Lung (tissue), 12 donors: ENCODE measurements around the gene RAC3. TPM values are rescaled to one million over a fixed set of nuclear protein-coding genes. Genes with fewer than 3 reads are reported as not detected.

Source experiments
- ATAC-seq: fragments of 200-7000 bp; cut with Tn5 transposase; one replicate; pipeline ENCODE4 v1.9.1; 2020; ENCODE audit warnings: moderate number of reproducible peaks; ENCODE audit not compliant: insufficient read depth, low FRiP score
- DNase-seq, 3 donors: peaks; one replicate each; pipeline ENCODE4 v3.0.0-alpha.2; 2013 to 2017
- H3K27ac ChIP-seq, 2 donors: one replicate each; pipeline ENCODE4 v1.5.1; 2013; ENCODE audit warnings: mild to moderate bottlenecking in 2 of 2, moderate library complexity in 2 of 2, control low read depth in 1 of 2, inconsistent platforms in 1 of 2, low read depth in 1 of 2, low read length in 1 of 2
- H3K27me3 ChIP-seq, 3 donors: one replicate each; pipeline ENCODE4 v1.5.1; 2013; ENCODE audit warnings: low read length in 2 of 3; ENCODE audit not compliant: control insufficient read depth in 3 of 3, insufficient read depth in 3 of 3
- H3K36me3 ChIP-seq, 4 donors: one replicate each; pipeline ENCODE4 v1.5.1; 2013; ENCODE audit warnings: low read length in 4 of 4, mild to moderate bottlenecking in 1 of 4, moderate library complexity in 1 of 4; ENCODE audit not compliant: control insufficient read depth in 4 of 4, insufficient read depth in 4 of 4
- H3K4me1 ChIP-seq, 5 donors: one replicate each; pipeline ENCODE4 v1.5.1; 2013; ENCODE audit warnings: low read length in 5 of 5, mild to moderate bottlenecking in 2 of 5, moderate library complexity in 1 of 5; ENCODE audit not compliant: control insufficient read depth in 5 of 5, insufficient read depth in 5 of 5
- H3K4me3 ChIP-seq: one replicate; pipeline ENCODE4 v1.5.1; 2013; ENCODE audit warnings: mild to moderate bottlenecking, control low read depth, moderate library complexity
- H3K9ac ChIP-seq, 2 donors: one replicate each; pipeline ENCODE4 v1.5.1; 2013; ENCODE audit warnings: low read length in 2 of 2, control low read depth in 1 of 2; ENCODE audit not compliant: insufficient read depth in 1 of 2
- H3K9me3 ChIP-seq, 4 donors: one replicate each; pipeline ENCODE4 v1.5.1; 2013; ENCODE audit warnings: low read length in 3 of 4, mild to moderate bottlenecking in 1 of 4, moderate library complexity in 1 of 4; ENCODE audit not compliant: control insufficient read depth in 4 of 4, insufficient read depth in 3 of 4
- CTCF ChIP-seq: IDR thresholded peaks from 2 replicates; pipeline ENCODE4 v1.5.1; 2012; ENCODE audit warnings: mild to moderate bottlenecking; ENCODE audit errors: control extremely low read depth, extremely low read depth
- WGBS, 2 donors: extraction: QIAGEN DNeasy Blood & Tissue Kit; methylation state at CpG; one replicate each; pipeline ENCODE4 v1.1.7; 2013; 5-methylcytosine and 5-hydroxymethylcytosine counted together
- polyA plus RNA-seq, 2 donors: library from polyadenylated mRNA; stranded (reverse); fragments of 200-250 nt; gene quantifications; one replicate each; pipeline ENCODE4 v1.2.1, GENCODE V29; 2013
- total RNA-seq, 2 donors: library from RNA; depleted of rRNA in 1 of 2; stranded (reverse); fragments of >200 nt in 1 of 2; gene quantifications; one replicate each; pipeline ENCODE4 v1.2.1, GENCODE V29; 2014 to 2021
- donor health status: control.
- donor health status: control.
- donor health status: Bipolar disorder and iron deficiency.
- donor health status: healthy.
- donor health status: DM: yes; HTN: yes; CAD: no.

Gene RAC3
- total and polyA plus RNA-seq, 4 donors: 6.0 to 8.3 (median 8.1) TPM

- ATAC-seq: no peak
- no peak for TF ChIP-seq CTCF
- peaks cover 0 to 27% (median 0%) of the 10 kb centered on the region in 5 donors for H3K4me1 ChIP-seq
- H3K9ac ChIP-seq: peak overlapping the region in 1 of 2 donors; percentile 39
- peak overlapping the region; percentile 23 to 73 for H3K27ac ChIP-seq
- no peaks in the 10 kb centered on the region for H3K27me3 ChIP-seq
- H3K4me3 ChIP-seq: no peak overlapping the region
- H3K9me3 ChIP-seq: no peaks in the 10 kb centered on the region
- peak in 2 of 3 donors; percentile 48 to 51 for DNase-seq
- H3K36me3 ChIP-seq: peaks cover 0 to 27% (median 0%) of the 10 kb centered on the region in 4 donors
- 53 to 55% methylated on average over 15 to 22 of the region's 22 CpGs for WGBS, 2 donors
Observed at GRCh38 chr17:82013341-82013740, 18.1 kb upstream of the RAC3 start.

GRCh38 chr17:82013772-82014321, 17.6 kb upstream of the RAC3 start:
- no peaks in the 10 kb centered on the region for H3K27me3 ChIP-seq
- TF ChIP-seq CTCF: no peak
- H3K9me3 ChIP-seq: no peaks in the 10 kb centered on the region
- peak overlapping the region; percentile 23 to 73 for H3K27ac ChIP-seq
- no peak overlapping the region for H3K9ac ChIP-seq
- peaks cover 0 to 27% (median 0%) of the 10 kb centered on the region in 5 donors for H3K4me1 ChIP-seq
- WGBS, 2 donors: 75 to 89% methylated on average over 16 of the region's 16 CpGs
- DNase-seq (no peak), ATAC-seq (no peak)
- peaks cover 0 to 30% (median 0%) of the 10 kb centered on the region in 4 donors for H3K36me3 ChIP-seq
- H3K4me3 ChIP-seq: no peak overlapping the region

- no peak overlapping the region for H3K9ac ChIP-seq
- peaks cover 0 to 25% (median 0%) of the 10 kb centered on the region in 4 donors for H3K36me3 ChIP-seq
- WGBS, 2 donors: 54 to 79% methylated on average over 23 of the region's 23 CpGs
- H3K4me1 ChIP-seq: peaks cover 0 to 27% (median 0%) of the 10 kb centered on the region in 5 donors
- TF ChIP-seq CTCF: no peak
- H3K27me3 ChIP-seq: no peaks in the 10 kb centered on the region
- no peaks in the 10 kb centered on the region for H3K9me3 ChIP-seq
- no peak overlapping the region for H3K4me3 ChIP-seq
- ATAC-seq (no peak), DNase-seq (peak in 1 of 3 donors; percentile 51)
- H3K27ac ChIP-seq: peak overlapping the region in 1 of 2 donors; percentile 23
Observed at GRCh38 chr17:82014432-82014831, 17.0 kb upstream of the RAC3 start.

GRCh38 chr17:82014971-82015310, 16.5 kb upstream of the RAC3 start:
- H3K9ac ChIP-seq: no peak overlapping the region
- H3K36me3 ChIP-seq: peaks cover 0 to 24% (median 0%) of the 10 kb centered on the region in 4 donors
- no peaks in the 10 kb centered on the region for H3K9me3 ChIP-seq
- H3K27ac ChIP-seq: peak overlapping the region in 1 of 2 donors; percentile 23
- H3K27me3 ChIP-seq: no peaks in the 10 kb centered on the region
- ATAC-seq (no peak), DNase-seq (no peak)
- peaks cover 0 to 27% (median 0%) of the 10 kb centered on the region in 5 donors for H3K4me1 ChIP-seq
- 82 to 85% methylated on average over 12 to 13 of the region's 13 CpGs for WGBS, 2 donors
- H3K4me3 ChIP-seq: no peak overlapping the region
- TF ChIP-seq CTCF: no peak
